GM12873 (cell line): ENCODE results near the gene FGD6.

ENCODE experiments used
- CTCF ChIP-seq: IDR thresholded peaks from 2 replicates; pipeline ENCODE4 v1.5.1; 2012; ENCODE audit warnings: low read depth, mild to moderate bottlenecking, moderate library complexity, low read length, control low read depth; ENCODE audit not compliant: insufficient read depth; ENCODE audit errors: missing control alignments

Gene FGD6

GRCh38 chr12:95129115-95129514 is 88.2 kb downstream of the FGD6 start:
- TF ChIP-seq CTCF = no peak

- TF ChIP-seq CTCF = no peak
Measured at GRCh38 chr12:95126736-95127135, 90.5 kb downstream of the FGD6 start.

GRCh38 chr12:95126076-95126475 is 91.2 kb downstream of the FGD6 start:
- no peak for TF ChIP-seq CTCF

- no peak for TF ChIP-seq CTCF
Measured at GRCh38 chr12:95124106-95124505, 93.2 kb downstream of the FGD6 start.

GRCh38 chr12:95118788-95119179 is 98.5 kb downstream of the FGD6 start:
- TF ChIP-seq CTCF = no peak

- no peak for TF ChIP-seq CTCF
Measured at GRCh38 chr12:95118138-95118787, 99.0 kb downstream of the FGD6 start.

- peak; percentile 57 for TF ChIP-seq CTCF
Measured at GRCh38 chr12:95117178-95117599, 100.1 kb downstream of the FGD6 start.

GRCh38 chr12:95116773-95117172 is 100.5 kb downstream of the FGD6 start:
- no peak for TF ChIP-seq CTCF
